ENCODE data around the gene UBE2B. TPM values are rescaled to one million over a fixed set of nuclear protein-coding genes. Genes with fewer than 3 reads are reported as not detected.

Gene UBE2B
- total RNA-seq, 1 donor from 2014 or later, result 60.4 TPM

GRCh38 chr5:134423376-134423775 is 52.0 kb downstream of the UBE2B start:
- TF ChIP-seq, protein P1, sequence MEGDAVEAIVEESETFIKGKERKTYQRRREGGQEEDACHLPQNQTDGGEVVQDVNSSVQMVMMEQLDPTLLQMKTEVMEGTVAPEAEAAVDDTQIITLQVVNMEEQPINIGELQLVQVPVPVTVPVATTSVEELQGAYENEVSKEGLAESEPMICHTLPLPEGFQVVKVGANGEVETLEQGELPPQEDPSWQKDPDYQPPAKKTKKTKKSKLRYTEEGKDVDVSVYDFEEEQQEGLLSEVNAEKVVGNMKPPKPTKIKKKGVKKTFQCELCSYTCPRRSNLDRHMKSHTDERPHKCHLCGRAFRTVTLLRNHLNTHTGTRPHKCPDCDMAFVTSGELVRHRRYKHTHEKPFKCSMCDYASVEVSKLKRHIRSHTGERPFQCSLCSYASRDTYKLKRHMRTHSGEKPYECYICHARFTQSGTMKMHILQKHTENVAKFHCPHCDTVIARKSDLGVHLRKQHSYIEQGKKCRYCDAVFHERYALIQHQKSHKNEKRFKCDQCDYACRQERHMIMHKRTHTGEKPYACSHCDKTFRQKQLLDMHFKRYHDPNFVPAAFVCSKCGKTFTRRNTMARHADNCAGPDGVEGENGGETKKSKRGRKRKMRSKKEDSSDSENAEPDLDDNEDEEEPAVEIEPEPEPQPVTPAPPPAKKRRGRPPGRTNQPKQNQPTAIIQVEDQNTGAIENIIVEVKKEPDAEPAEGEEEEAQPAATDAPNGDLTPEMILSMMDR (IDR thresholded peaks at IDR 0.05), result no peak
- Mint-ChIP-seq H3K27me3 (no peaks in the 10 kb centered on the region), H3K27ac (no peak overlapping the region), H3K9me3 (no peaks in the 10 kb centered on the region), H3K4me1 (no peaks in the 10 kb centered on the region), H3K4me3 (no peak overlapping the region), H3K36me3 (ENCODE audit: low read depth) (no peaks in the 10 kb centered on the region)
- intact Hi-C loops (cut with micrococcal nuclease), result no loop called here
- ATAC-seq (ENCODE audit: low read depth) (no peak), DNase-seq (no peak)
- POLR2A ChIA-PET, result no interaction called here
- CTCF ChIA-PET, result no interaction called here

DNA sequence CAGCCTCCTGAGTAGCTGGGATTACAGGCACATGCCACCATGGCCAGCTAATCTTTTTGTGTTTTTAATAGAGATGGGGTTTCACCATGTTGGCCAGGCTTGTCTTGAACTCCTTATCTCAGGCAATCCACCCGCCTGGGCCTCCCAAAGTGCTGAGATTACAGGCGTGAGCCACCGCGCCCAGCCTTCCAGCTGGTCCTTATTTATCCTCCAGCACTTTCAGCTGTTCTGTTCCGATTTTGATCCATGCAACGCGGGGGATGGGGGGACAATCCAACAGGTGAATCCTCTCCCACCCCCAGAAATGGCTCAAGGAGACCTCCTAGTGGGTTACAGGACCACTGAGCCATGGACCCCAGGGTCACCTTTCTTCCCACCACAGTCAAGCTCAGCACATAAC is 55.0 kb downstream of the UBE2B start:
- TF ChIP-seq, protein P1 (IDR thresholded peaks at IDR 0.05), result no peak
- ChIA-PET CTCF (interaction anchor here (1.9 kb wide), 1 partner anchor 14 kb away, joined by 7 read pairs; the partner anchor contains the start of gene CDKN2AIPNL), POLR2A (interaction anchor here (0.6 kb wide), 1 partner anchor 50 kb away, joined by 5 read pairs; no protein-coding TSS in a partner anchor)
- ATAC-seq (ENCODE audit: low read depth), result no peak
- Mint-ChIP-seq H3K27ac (no peak overlapping the region), H3K27me3 (no peaks in the 10 kb centered on the region), H3K4me1 (no peaks in the 10 kb centered on the region), H3K4me3 (no peak overlapping the region), H3K36me3 (ENCODE audit: low read depth) (no peaks in the 10 kb centered on the region), H3K9me3 (no peaks in the 10 kb centered on the region)
- no peak for DNase-seq
- intact Hi-C loops (cut with micrococcal nuclease), result no loop called here

DNA sequence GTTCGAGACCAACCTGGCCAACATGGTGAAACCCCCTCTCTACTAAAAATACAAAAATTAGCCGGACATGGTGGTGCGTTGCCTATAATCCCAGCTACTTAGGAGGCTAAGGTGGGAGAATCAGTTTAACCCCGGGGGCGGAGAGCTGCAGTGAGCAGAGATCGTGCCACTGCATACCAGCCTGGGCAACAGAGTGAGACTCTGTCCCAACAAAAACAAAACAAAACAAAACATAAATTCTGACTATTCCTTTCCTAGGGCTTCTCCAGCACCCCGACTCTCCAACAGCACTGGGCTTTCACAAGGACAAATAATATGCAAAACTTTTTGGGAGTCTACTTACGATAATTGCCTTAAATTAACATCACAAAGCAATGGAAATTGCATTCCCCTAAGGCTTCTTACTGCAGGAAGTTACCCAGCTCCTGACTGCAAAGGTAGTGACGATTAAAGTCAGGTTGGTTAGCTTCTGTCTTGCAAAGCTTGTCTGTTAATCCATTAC is 56.2 kb downstream of the UBE2B start:
- TF ChIP-seq, protein P1 (IDR thresholded peaks at IDR 0.05), result no peak
- H3K4me3 Mint-ChIP-seq, result no peak overlapping the region
- ChIA-PET CTCF (interaction anchor here (0.7 to 1.9 kb wide), 3 partner anchors 9 to 160 kb away, joined by 3 to 7 read pairs (median 4); partner anchors contain the start of gene CDKN2AIPNL), POLR2A (interaction anchor here (0.6 kb wide), 1 partner anchor 81 kb away, joined by 3 read pairs; no protein-coding TSS in a partner anchor)
- H3K27me3 Mint-ChIP-seq, result no peaks in the 10 kb centered on the region
- no peak for ATAC-seq (ENCODE audit: low read depth)
- H3K4me1 Mint-ChIP-seq, result no peaks in the 10 kb centered on the region
- H3K27ac Mint-ChIP-seq, result no peak overlapping the region
- no peaks in the 10 kb centered on the region for H3K36me3 Mint-ChIP-seq (ENCODE audit: low read depth)
- intact Hi-C loops (cut with micrococcal nuclease), result no loop called here
- DNase-seq, result no peak
- no peaks in the 10 kb centered on the region for H3K9me3 Mint-ChIP-seq

- CTCF ChIA-PET, result no interaction called here
- no peak overlapping the region for H3K4me3 Mint-ChIP-seq
- H3K36me3 Mint-ChIP-seq (ENCODE audit: low read depth), result no peaks in the 10 kb centered on the region
- H3K9me3 Mint-ChIP-seq, result no peaks in the 10 kb centered on the region
- H3K4me1 Mint-ChIP-seq, result no peaks in the 10 kb centered on the region
- H3K27ac Mint-ChIP-seq, result no peak overlapping the region
- POLR2A ChIA-PET, result no interaction called here
- intact Hi-C loops (cut with micrococcal nuclease), result no loop called here
- no peaks in the 10 kb centered on the region for H3K27me3 Mint-ChIP-seq
- ATAC-seq (ENCODE audit: low read depth) (no peak), DNase-seq (no peak)
- TF ChIP-seq, protein P1 (IDR thresholded peaks at IDR 0.05), result no peak
Measured at GRCh38 chr5:134430001-134430569, 58.7 kb downstream of the UBE2B start.

DNA sequence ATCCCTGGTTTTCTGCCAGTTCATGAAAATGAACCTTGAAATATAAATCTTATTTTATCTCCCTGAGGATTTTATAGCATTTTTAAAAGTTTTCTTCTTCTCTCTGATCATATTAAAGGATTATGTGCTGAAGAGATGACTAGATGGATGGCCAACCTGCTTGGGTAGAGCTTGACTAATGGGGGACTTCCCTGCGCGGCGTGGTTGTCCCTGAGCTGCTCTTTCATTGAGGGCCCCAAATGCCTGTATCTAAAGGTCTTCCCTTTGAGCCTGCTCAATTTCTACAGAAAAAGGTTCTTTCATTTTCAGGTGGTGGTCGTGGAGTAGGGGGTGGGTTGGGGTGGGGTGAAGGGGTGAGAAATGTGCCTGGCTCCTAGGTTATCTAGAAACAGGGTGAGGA is 60.8 kb downstream of the UBE2B start:
- Mint-ChIP-seq H3K27ac (no peak overlapping the region), H3K9me3 (no peaks in the 10 kb centered on the region), H3K4me1 (peaks cover 13% of the 10 kb centered on the region), H3K27me3 (no peaks in the 10 kb centered on the region), H3K4me3 (no peak overlapping the region), H3K36me3 (ENCODE audit: low read depth) (no peaks in the 10 kb centered on the region)
- CTCF ChIA-PET, result interaction anchor here (0.6 kb wide), 1 partner anchor 21 kb away, joined by 3 read pairs; the partner anchor contains the start of gene CDKN2AIPNL
- DNase-seq (no peak), ATAC-seq (ENCODE audit: low read depth) (no peak)
- intact Hi-C loops (cut with micrococcal nuclease), result no loop called here
- POLR2A ChIA-PET, result no interaction called here
- TF ChIP-seq, protein P1 (IDR thresholded peaks at IDR 0.05), result no peak

Measured in activated B cell treated with CpG ODN at 0.5 μM for 24 hours (primary cell).